ENCODE measurements around the gene DOK3. TPM values are rescaled to one million over a fixed set of nuclear protein-coding genes. Genes with fewer than 3 reads are reported as not detected.

DOK3 gene
- total RNA-seq, 1 experiment from 2014 or later, result 8.0 TPM

DNA sequence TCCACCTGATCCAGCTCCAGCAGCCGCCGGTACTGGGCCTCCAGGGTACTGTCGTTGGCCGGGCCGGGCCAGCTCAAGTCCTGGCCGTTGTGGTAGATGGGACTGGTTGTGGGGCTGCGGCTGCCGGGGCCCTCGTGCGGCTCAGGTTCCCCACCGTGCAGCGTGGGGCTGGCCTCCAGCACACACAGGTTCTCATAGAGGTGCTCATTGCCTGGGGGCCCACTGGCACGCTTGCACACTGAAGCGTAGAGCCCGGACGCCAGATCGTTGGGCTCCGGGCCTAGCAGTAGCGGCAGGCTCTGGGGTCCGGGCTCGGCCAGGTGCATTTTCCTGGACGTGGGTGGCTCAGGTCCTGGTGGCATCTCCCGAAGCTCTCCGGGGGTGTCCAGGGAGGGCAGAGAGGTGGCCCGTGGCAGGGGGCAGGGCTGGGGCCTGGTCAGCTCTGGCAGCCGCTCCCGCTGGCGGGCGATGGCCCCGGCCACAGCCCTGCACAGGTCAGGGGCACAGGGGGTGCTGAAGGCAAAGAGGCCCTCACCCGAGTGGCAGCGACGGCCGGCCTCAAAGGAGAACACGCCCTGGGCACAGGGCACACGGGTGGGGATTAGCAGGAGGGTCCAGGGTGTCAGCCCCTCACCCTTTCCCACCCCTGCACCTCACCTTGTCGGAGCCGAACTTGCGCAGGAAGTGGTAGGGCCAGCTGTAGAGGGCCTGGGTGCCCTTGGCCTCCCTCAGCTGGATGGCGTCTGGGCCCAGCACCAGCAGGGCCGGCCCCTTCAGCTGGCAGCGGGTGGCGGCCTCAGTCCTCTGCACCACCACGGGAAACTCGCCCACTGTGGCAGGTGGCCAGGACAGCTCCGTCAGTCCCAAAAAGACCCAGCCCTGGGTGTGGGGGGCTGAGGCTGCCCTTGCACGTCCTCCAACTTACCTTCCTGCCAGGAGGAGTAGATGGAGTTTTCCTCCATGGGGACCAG, 5.3 kb downstream of the DOK3 start (continued):
- TF ChIP-seq, protein P1, sequence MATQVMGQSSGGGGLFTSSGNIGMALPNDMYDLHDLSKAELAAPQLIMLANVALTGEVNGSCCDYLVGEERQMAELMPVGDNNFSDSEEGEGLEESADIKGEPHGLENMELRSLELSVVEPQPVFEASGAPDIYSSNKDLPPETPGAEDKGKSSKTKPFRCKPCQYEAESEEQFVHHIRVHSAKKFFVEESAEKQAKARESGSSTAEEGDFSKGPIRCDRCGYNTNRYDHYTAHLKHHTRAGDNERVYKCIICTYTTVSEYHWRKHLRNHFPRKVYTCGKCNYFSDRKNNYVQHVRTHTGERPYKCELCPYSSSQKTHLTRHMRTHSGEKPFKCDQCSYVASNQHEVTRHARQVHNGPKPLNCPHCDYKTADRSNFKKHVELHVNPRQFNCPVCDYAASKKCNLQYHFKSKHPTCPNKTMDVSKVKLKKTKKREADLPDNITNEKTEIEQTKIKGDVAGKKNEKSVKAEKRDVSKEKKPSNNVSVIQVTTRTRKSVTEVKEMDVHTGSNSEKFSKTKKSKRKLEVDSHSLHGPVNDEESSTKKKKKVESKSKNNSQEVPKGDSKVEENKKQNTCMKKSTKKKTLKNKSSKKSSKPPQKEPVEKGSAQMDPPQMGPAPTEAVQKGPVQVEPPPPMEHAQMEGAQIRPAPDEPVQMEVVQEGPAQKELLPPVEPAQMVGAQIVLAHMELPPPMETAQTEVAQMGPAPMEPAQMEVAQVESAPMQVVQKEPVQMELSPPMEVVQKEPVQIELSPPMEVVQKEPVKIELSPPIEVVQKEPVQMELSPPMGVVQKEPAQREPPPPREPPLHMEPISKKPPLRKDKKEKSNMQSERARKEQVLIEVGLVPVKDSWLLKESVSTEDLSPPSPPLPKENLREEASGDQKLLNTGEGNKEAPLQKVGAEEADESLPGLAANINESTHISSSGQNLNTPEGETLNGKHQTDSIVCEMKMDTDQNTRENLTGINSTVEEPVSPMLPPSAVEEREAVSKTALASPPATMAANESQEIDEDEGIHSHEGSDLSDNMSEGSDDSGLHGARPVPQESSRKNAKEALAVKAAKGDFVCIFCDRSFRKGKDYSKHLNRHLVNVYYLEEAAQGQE (IDR thresholded peaks at IDR 0.05; ENCODE audit: low read depth), result no peak
- TF ChIP-seq FOSL1 (IDR thresholded peaks at IDR 0.05; ENCODE audit: low read depth), result no peak
- no peak for TF ChIP-seq CBX3 (IDR thresholded peaks at IDR 0.05; ENCODE audit: low read depth)
- no peak for TF ChIP-seq JUND (IDR thresholded peaks at IDR 0.05)
- no peak for TF ChIP-seq POLR2A (IDR thresholded peaks at IDR 0.05; ENCODE audit: borderline replicate concordance, extremely low read depth, insufficient read depth, insufficient read length)
- no peak for TF ChIP-seq ZNF274 (IDR thresholded peaks at IDR 0.05; ENCODE audit: low read depth, low read length)

DNA sequence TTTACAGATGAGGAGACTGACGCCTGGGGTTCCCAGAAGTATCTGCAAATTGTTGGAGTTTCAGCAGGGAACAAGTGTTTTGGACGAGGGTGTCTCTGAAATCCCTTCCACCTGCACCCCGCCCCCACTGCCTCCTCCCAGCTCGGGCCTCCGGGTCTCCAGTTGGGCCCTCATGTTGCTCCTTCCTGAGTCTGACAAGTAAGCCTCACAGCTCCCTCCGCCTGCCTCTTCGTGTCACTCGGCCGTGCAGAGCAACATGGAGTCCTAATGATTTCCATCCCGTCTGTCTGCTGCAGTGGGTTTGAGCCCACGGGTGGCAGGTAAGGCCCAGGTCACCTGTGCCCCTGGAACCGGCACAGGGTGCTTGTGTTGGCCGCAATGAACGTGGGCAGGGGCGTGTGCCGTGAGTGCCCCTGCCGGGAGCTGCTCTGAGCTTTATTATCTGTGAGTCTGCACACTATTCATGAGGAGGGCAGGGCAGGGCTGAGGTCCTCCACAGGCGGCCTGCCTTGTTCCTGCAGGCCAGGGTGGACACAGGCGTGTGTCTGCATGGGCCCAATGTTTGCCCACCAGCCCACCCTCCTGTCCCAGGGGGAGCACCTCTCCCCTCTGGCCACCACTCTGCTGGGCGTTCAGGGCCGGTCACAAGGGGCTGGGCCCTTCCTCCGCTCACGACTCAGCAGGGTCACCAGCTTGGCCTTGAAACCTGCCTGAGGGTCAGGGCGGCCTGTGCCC, 6.1 kb downstream of the DOK3 start:
- Histone ChIP-seq H3K27ac (ENCODE audit: low read depth, low read length) (no peak overlapping the region), H3K27me3 (ENCODE audit: insufficient read depth, low read length) (no peaks in the 10 kb centered on the region), H3K9me2 (ENCODE audit: insufficient read depth) (no peaks in the 10 kb centered on the region), H3K4me2 (ENCODE audit: low read length) (no peak overlapping the region), H2AFZ (ENCODE audit: low read depth, low read length, poor library complexity, severe bottlenecking) (no peak overlapping the region), H3K36me3 (ENCODE audit: control insufficient read depth in 1 of 2, insufficient read depth in 2 of 2, low read length in 2 of 2) (no peaks in the 10 kb centered on the region), H3K4me1 (ENCODE audit: control insufficient read depth in 1 of 2, insufficient read depth in 2 of 2, low read length in 2 of 2) (peaks cover 4 to 11% of the 10 kb centered on the region in 2 experiments; a peak in 3 of 4 replicates), H4K20me1 (ENCODE audit: insufficient read depth) (no peaks in the 10 kb centered on the region), H3K9me3 (ENCODE audit: control insufficient read depth in 1 of 2, insufficient read depth in 1 of 2, low read depth in 1 of 2, low read length in 2 of 2) (no peaks in the 10 kb centered on the region), H3K79me2 (ENCODE audit: insufficient read depth, low read length) (no peaks in the 10 kb centered on the region), H3K4me3 (replicated peaks in 1 of 2; ENCODE audit: low read depth in 1 of 2, low read length in 2 of 2) (no peak overlapping the region), H3K9ac (ENCODE audit: low read length) (no peak overlapping the region)
- intact Hi-C loops (cut with micrococcal nuclease), result loop anchor here (5.0 kb wide), 1 partner anchor 201 kb away; the partner anchor contains the start of genes PRELID1 and RAB24
- POLR2A ChIA-PET, result no interaction called here
- RAD21 ChIA-PET (ENCODE audit: low non-redundant PET in 1 of 2, low total read pairs in 2 of 2, uncharacterized antibody in 2 of 2, unreplicated experiment in 2 of 2), result no interaction called here
- no peak for DNase-seq (ENCODE audit: low read depth, low spot score)
- CTCF ChIA-PET, result no interaction called here
- no peak for ATAC-seq
- TF ChIP-seq, protein P2, sequence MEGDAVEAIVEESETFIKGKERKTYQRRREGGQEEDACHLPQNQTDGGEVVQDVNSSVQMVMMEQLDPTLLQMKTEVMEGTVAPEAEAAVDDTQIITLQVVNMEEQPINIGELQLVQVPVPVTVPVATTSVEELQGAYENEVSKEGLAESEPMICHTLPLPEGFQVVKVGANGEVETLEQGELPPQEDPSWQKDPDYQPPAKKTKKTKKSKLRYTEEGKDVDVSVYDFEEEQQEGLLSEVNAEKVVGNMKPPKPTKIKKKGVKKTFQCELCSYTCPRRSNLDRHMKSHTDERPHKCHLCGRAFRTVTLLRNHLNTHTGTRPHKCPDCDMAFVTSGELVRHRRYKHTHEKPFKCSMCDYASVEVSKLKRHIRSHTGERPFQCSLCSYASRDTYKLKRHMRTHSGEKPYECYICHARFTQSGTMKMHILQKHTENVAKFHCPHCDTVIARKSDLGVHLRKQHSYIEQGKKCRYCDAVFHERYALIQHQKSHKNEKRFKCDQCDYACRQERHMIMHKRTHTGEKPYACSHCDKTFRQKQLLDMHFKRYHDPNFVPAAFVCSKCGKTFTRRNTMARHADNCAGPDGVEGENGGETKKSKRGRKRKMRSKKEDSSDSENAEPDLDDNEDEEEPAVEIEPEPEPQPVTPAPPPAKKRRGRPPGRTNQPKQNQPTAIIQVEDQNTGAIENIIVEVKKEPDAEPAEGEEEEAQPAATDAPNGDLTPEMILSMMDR (IDR thresholded peaks at IDR 0.05 in 2 of 3, conservative IDR thresholded peaks at IDR 0.05 in 1 of 3; ENCODE audit: borderline replicate concordance in 1 of 3, insufficient read depth in 1 of 3, low read depth in 2 of 3, low read length in 2 of 3), result no peak
- no peak for TF ChIP-seq POLR2AphosphoS5 (IDR thresholded peaks at IDR 0.05; ENCODE audit: low read depth, low read length)
- no peak for TF ChIP-seq EZH2 (IDR thresholded peaks at IDR 0.05)
- TF ChIP-seq ZFX (IDR thresholded peaks at IDR 0.05), result no peak
- no peak for TF ChIP-seq EGR1 (IDR thresholded peaks at IDR 0.05; ENCODE audit: low read depth)
- TF ChIP-seq SIN3A (IDR thresholded peaks at IDR 0.05; ENCODE audit: low read depth), result no peak
- no peak for TF ChIP-seq RAD21 (IDR thresholded peaks at IDR 0.05; ENCODE audit: low read depth)
- no peak for TF ChIP-seq EZH2phosphoT487 (IDR thresholded peaks at IDR 0.05; ENCODE audit: borderline replicate concordance)
- BruUV-seq (replicated peaks), result no TSS peak
